Thyroid gland (tissue), 4 donors: ENCODE data around the gene KLHL12.

Source experiments
- CTCF ChIP-seq, 6 experiments: fragments of 200-600 bp in 3 of 6; fragments of 450-650 bp in 3 of 6; sonication (generic) in 3 of 6; IDR thresholded peaks; one replicate each; pipeline ENCODE4 v1.5.1; 2016 to 2019; ENCODE audit warnings: antibody characterized with exemption in 6 of 6, mild to moderate bottlenecking in 2 of 6, inconsistent platforms in 1 of 6, moderate library complexity in 1 of 6
- POLR2A ChIP-seq, 2 donors: fragments of 450-650 bp; IDR thresholded peaks; one replicate each; pipeline ENCODE4 v1.6.1; 2017; ENCODE audit warnings: antibody characterized with exemption in 2 of 2, mild to moderate bottlenecking in 2 of 2, moderate library complexity in 1 of 2

- no peak for TF ChIP-seq POLR2A (IDR thresholded peaks at IDR 0.05)
- no peak for TF ChIP-seq CTCF (IDR thresholded peaks at IDR 0.05)
Measured at GRCh38 chr1:202945483-202945882, 18.4 kb upstream of the KLHL12 start.
